Kidney (tissue), 14 donors: ENCODE measurements around the gene FCRL2. TPM values are rescaled to one million over a fixed set of nuclear protein-coding genes. Genes with fewer than 3 reads are reported as not detected.

ENCODE experiments used
- DNase-seq, 5 donors: peaks; one replicate each; pipeline ENCODE4 v3.0.0-alpha.2; 2013 to 2020
- FAIRE-seq: peaks from 2 replicates; lab custom pipeline; 2012; peaks lifted over from hg19 to GRCh38; lab: Jason Lieb, UNC
- H3K27ac ChIP-seq, 2 donors: one replicate each; pipeline ENCODE4 v1.7.0; 2013; ENCODE audit warnings: low read depth in 2 of 2, low read length in 2 of 2, inconsistent platforms in 1 of 2
- H3K27me3 ChIP-seq: one replicate; pipeline ENCODE4 v1.7.1; 2013; ENCODE audit warnings: low read length, inconsistent platforms; ENCODE audit not compliant: control insufficient read depth, insufficient read depth
- H3K36me3 ChIP-seq, 3 donors: one replicate each; pipeline versions ENCODE4 v1.7.0 to v1.7.1; 2013; ENCODE audit warnings: low read length in 3 of 3, control low read depth in 1 of 3, inconsistent platforms in 1 of 3; ENCODE audit not compliant: insufficient read depth in 3 of 3, control insufficient read depth in 2 of 3
- H3K4me1 ChIP-seq, 3 donors: one replicate each; pipeline versions ENCODE4 v1.7.0 to v1.7.1; 2013; ENCODE audit warnings: low read length in 3 of 3, inconsistent platforms in 1 of 3, low read depth in 1 of 3; ENCODE audit not compliant: control insufficient read depth in 2 of 3, insufficient read depth in 2 of 3
- H3K4me3 ChIP-seq, 3 donors: one replicate each; pipeline versions ENCODE4 v1.7.0 to v1.8.1; 2013; ENCODE audit warnings: low read length in 3 of 3, control low read depth in 1 of 3, inconsistent platforms in 1 of 3
- H3K9ac ChIP-seq, 3 donors: one replicate each; pipeline versions ENCODE4 v1.7.0 to v1.7.1; 2013; ENCODE audit warnings: low read length in 3 of 3, control low read depth in 1 of 3, inconsistent platforms in 1 of 3
- H3K9me3 ChIP-seq, 3 donors: one replicate each; pipeline versions ENCODE4 v1.7.0 to v1.7.1; 2013; ENCODE audit warnings: low read length in 3 of 3, control low read depth in 1 of 3, inconsistent platforms in 1 of 3; ENCODE audit not compliant: control insufficient read depth in 2 of 3, insufficient read depth in 1 of 3
- intact Hi-C: fragments of 100-400 bp; cut with DNase I; formaldehyde crosslinking; loops from one replicate; pipeline ENCODE4 v1.11.1; 2022
- polyA plus RNA-seq: library from polyadenylated mRNA; stranded (reverse); fragments of 350-450 nt; fragmentation: Illumina TruSeq; extraction: RNeasy Lipid Tissue Mini Kit (QIAGEN cat#74804); gene quantifications from one replicate; pipeline ENCODE4 v1.2.3, GENCODE V29; 2014; ENCODE audit warnings: low read depth, low replicate concordance; ENCODE audit not compliant: insufficient read depth
- total RNA-seq: library from RNA; stranded (reverse); fragmentation: NEBNext Ultra II Directional; extraction: Animal tissue kit (Norgen Biotek cat#: 25700); gene quantifications from one replicate; pipeline ENCODE4 v1.2.1, GENCODE V29; 2021
- TF ChIP-seq, protein P1 (sequence below): IDR thresholded peaks from 3 replicates; pipeline ENCODE4 v1.5.1; 2012; ENCODE audit warnings: mild to moderate bottlenecking, moderate library complexity, borderline replicate concordance; ENCODE audit not compliant: insufficient read depth; ENCODE audit errors: extremely low read depth
- donor health status: control.
- donor health status: control.
- donor health status: control.
- donor health status: control.
- donor health status: control.
- donor health status: DM: yes; HTN: yes; CAD: no.
- donor health status: Normal renal cell carcinoma (clear cell type).

Gene FCRL2
- total and polyA plus RNA-seq, 2 donors from 2014 or later, result 2.5 TPM; not detected in 1

DNA sequence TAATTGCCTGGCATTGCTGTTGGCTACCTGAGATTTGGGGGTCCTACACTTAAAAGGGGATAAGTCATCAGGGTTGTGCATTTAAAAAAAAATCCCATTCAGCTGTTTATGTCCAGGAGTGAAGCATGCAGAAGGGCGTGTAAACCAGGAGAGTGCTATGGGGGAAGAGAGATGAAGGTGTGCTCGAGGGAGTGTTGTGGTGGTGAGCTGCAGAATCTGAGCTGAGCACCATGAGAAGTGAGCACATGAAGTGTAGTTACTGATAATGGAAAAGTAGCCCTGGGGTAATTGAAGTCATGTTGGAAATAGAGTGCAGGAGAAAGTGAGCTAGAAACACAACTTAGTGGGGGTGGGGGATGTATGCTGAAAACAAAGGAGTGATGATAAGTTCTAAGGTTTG lies 42.3 kb upstream of the FCRL2 start:
- Histone ChIP-seq H3K9ac (no peak overlapping the region), H3K36me3 (no peaks in the 10 kb centered on the region), H3K27ac (no peak overlapping the region), H3K27me3 (no peaks in the 10 kb centered on the region), H3K4me1 (no peaks in the 10 kb centered on the region), H3K9me3 (no peaks in the 10 kb centered on the region), H3K4me3 (no peak overlapping the region)
- DNase-seq (no peak), FAIRE-seq (no peak)
- TF ChIP-seq, protein P1, sequence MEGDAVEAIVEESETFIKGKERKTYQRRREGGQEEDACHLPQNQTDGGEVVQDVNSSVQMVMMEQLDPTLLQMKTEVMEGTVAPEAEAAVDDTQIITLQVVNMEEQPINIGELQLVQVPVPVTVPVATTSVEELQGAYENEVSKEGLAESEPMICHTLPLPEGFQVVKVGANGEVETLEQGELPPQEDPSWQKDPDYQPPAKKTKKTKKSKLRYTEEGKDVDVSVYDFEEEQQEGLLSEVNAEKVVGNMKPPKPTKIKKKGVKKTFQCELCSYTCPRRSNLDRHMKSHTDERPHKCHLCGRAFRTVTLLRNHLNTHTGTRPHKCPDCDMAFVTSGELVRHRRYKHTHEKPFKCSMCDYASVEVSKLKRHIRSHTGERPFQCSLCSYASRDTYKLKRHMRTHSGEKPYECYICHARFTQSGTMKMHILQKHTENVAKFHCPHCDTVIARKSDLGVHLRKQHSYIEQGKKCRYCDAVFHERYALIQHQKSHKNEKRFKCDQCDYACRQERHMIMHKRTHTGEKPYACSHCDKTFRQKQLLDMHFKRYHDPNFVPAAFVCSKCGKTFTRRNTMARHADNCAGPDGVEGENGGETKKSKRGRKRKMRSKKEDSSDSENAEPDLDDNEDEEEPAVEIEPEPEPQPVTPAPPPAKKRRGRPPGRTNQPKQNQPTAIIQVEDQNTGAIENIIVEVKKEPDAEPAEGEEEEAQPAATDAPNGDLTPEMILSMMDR, result no peak
- intact Hi-C loops, result no loop called here

DNA sequence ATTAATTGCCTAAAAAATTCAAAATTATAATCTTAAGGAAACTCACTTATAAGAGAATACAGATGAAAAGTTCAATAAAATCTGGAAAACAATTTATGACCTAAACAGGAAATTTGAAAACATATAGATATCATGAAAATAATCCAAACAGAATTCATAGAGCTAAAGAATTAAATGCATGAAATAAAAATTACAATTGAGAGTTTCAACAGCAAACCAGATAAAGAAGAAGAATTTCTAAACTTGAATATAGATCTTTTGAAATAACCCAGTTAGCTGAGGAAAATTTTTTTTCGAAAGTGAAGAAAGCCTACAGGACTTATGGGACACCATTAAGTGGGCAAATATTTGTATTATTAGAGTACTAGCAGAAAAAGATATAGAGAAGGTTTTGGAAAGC lies 36.3 kb upstream of the FCRL2 start:
- no peak for FAIRE-seq
- Histone ChIP-seq H3K4me1 (no peaks in the 10 kb centered on the region), H3K9ac (no peak overlapping the region), H3K36me3 (no peaks in the 10 kb centered on the region), H3K4me3 (no peak overlapping the region), H3K9me3 (peaks cover 0 to 5% (median 0%) of the 10 kb centered on the region in 3 donors), H3K27me3 (no peaks in the 10 kb centered on the region), H3K27ac (no peak overlapping the region)
- TF ChIP-seq, protein P1, result no peak
- intact Hi-C loops, result no loop called here
- DNase-seq, result no peak

DNA sequence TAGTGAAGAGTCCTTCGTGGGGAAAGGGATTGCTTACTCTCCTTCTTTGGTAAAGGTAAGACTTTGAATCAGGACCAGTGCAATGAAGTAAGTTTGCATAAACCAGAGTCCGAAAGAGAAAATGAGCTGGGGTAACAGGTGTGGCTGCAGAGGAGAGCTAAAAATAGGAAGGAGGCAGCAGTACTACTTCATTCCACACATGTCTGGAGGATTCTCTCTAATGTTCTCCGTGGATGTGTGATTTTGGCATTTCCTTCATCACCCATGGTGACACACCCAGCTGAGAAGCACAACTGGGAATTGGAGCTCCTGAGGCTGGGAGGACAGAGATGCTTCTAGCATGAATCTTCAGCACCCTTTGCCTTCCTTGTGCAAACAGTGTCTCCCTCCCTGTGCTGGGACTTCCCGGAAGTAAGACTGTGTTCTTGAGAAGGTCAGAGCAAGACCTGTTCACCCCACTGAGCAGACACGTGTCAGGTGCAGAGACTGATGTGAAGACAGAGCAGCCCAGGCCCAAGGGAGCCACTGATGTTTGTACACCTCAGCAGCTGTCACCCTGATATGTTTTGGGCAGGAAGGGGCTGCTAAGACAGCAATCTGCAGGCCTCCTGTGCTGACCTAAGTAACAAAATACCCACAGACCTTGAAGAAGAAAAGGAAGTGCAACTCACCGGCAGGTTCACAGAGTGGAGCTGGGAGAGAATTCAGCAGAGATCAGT lies 29.7 kb upstream of the FCRL2 start:
- DNase-seq, result no peak
- FAIRE-seq, result no peak
- TF ChIP-seq, protein P1, result no peak
- no peak overlapping the region for H3K9ac ChIP-seq
- no peak overlapping the region for H3K4me3 ChIP-seq
- no peaks in the 10 kb centered on the region for H3K4me1 ChIP-seq
- intact Hi-C loops, result no loop called here
- no peaks in the 10 kb centered on the region for H3K36me3 ChIP-seq
- no peaks in the 10 kb centered on the region for H3K27me3 ChIP-seq
- no peak overlapping the region for H3K27ac ChIP-seq
- H3K9me3 ChIP-seq, result no peaks in the 10 kb centered on the region
